GM21447 (cell line): ENCODE data around the gene MGST3.
"Not testable (repeated sequence)": the region's sequence is repeated elsewhere in the genome, so short reads cannot be mapped to it uniquely, and the experiment has no call there.

Experiments
- ATAC-seq: cut with Tn5 transposase; IDR thresholded peaks from one replicate; pipeline ENCODE4 v1.9.1; 2021; ENCODE audit not compliant: unreplicated experiment

MGST3 gene

GRCh38 chr1:165630629-165631341 is at the start of gene MGST3:
TSS of gene MGST3 (plus strand) at chr1:165631234. CDS start at chr1:165649848, 18,614 bp downstream.
- ATAC-seq = peak; percentile 72

- ATAC-seq = no peak
Observed at GRCh38 chr1:165581926-165582325, 49.1 kb upstream of the MGST3 start.

GRCh38 chr1:165586398-165586797 is 44.6 kb upstream of the MGST3 start:
- no peak for ATAC-seq

- ATAC-seq = not testable (repeated sequence)
Observed at GRCh38 chr1:165591391-165591790, 39.6 kb upstream of the MGST3 start.

- peak; percentile 20 for ATAC-seq
Observed at GRCh38 chr1:165592945-165593823, 37.9 kb upstream of the MGST3 start.

- ATAC-seq = no peak
Observed at GRCh38 chr1:165595246-165595938, 35.6 kb upstream of the MGST3 start.

- peak; percentile 97 for ATAC-seq
Observed at GRCh38 chr1:165597883-165598675, 33.0 kb upstream of the MGST3 start.

- ATAC-seq = no peak
Observed at GRCh38 chr1:165598676-165599059, 32.4 kb upstream of the MGST3 start.

GRCh38 chr1:165600793-165601192 is 30.2 kb upstream of the MGST3 start:
- no peak for ATAC-seq

- ATAC-seq = no peak
Observed at GRCh38 chr1:165603810-165604209, 27.2 kb upstream of the MGST3 start.

GRCh38 chr1:165605246-165605645 is 25.8 kb upstream of the MGST3 start:
- no peak for ATAC-seq

GRCh38 chr1:165606676-165607075 is 24.4 kb upstream of the MGST3 start:
- ATAC-seq = not testable (repeated sequence)

- ATAC-seq = no peak
Observed at GRCh38 chr1:165610866-165611265, 20.2 kb upstream of the MGST3 start.

GRCh38 chr1:165612062-165612461 is 19.0 kb upstream of the MGST3 start:
- ATAC-seq = no peak

GRCh38 chr1:165616054-165616612 is 14.9 kb upstream of the MGST3 start:
- ATAC-seq = no peak

GRCh38 chr1:165616987-165617546 is 14.0 kb upstream of the MGST3 start:
- ATAC-seq = no peak

- ATAC-seq = no peak
Observed at GRCh38 chr1:165619647-165620151, 11.3 kb upstream of the MGST3 start.

GRCh38 chr1:165623624-165624023 is 7.4 kb upstream of the MGST3 start:
- no peak for ATAC-seq

- ATAC-seq = no peak
Observed at GRCh38 chr1:165624441-165624840, 6.6 kb upstream of the MGST3 start.
